Bronchial epithelial cell (primary cell): ENCODE data around the gene OLIG1. TPM values are rescaled to one million over a fixed set of nuclear protein-coding genes. Genes with fewer than 3 reads are reported as not detected.

Experiments used
- DNase-seq: peaks from one replicate; pipeline ENCODE4 v3.0.0-alpha.2; 2010; ENCODE audit warnings: low read depth
- FAIRE-seq: peaks from 2 replicates; lab custom pipeline; 2011; peaks lifted over from hg19 to GRCh38; lab: Jason Lieb, UNC
- H3K27me3 ChIP-seq: 2 replicates; pipeline ENCODE4 v1.5.1; 2011; ENCODE audit warnings: low read length; ENCODE audit not compliant: control insufficient read depth, insufficient read depth
- H3K36me3 ChIP-seq: 2 replicates; pipeline ENCODE4 v1.5.1; 2011; ENCODE audit warnings: low read length; ENCODE audit not compliant: control insufficient read depth, insufficient read depth
- H3K4me3 ChIP-seq: 2 replicates; pipeline ENCODE4 v1.5.1; 2011; ENCODE audit warnings: mild to moderate bottlenecking, low read depth, low read length, control low read depth
- total RNA-seq: library from RNA; depleted of rRNA; stranded (reverse); fragments of >200 nt; gene quantifications from 2 replicates; pipeline ENCODE4 v1.2.1, GENCODE V29; 2014
- TF ChIP-seq, protein P1 (sequence below): IDR thresholded peaks from 2 replicates; pipeline ENCODE4 v1.5.1; 2011; ENCODE audit warnings: mild to moderate bottlenecking, moderate library complexity, low read length, control low read depth, inconsistent platforms; ENCODE audit not compliant: insufficient read depth, severe bottlenecking

The OLIG1 gene
- total RNA-seq, 1 donor from 2014 or later, result not detected

DNA sequence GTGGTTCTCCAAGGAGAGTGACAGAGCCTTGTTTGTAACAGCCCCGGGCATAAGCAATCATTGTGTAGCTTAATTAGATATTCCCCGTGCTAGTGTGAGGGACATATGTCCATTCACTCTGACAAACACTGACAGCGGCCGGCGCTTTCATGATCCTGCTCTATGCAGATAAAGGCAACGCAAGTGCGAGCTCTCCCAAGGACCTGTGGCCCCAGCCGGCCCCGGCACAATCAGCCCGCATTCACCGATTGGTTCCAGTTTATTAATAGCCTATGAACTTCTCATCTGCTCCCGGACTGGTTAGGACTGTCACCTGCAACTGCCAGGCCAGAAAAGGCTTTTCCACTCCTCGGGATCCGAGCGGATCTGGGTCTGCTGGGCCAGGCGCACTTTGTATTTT lies 18.0 kb upstream of the OLIG1 start:
- H3K4me3 ChIP-seq, result no peak overlapping the region
- DNase-seq (no peak), FAIRE-seq (no peak)
- H3K36me3 ChIP-seq, result no peaks in the 10 kb centered on the region
- H3K27me3 ChIP-seq, result no peaks in the 10 kb centered on the region
- TF ChIP-seq, protein P1, sequence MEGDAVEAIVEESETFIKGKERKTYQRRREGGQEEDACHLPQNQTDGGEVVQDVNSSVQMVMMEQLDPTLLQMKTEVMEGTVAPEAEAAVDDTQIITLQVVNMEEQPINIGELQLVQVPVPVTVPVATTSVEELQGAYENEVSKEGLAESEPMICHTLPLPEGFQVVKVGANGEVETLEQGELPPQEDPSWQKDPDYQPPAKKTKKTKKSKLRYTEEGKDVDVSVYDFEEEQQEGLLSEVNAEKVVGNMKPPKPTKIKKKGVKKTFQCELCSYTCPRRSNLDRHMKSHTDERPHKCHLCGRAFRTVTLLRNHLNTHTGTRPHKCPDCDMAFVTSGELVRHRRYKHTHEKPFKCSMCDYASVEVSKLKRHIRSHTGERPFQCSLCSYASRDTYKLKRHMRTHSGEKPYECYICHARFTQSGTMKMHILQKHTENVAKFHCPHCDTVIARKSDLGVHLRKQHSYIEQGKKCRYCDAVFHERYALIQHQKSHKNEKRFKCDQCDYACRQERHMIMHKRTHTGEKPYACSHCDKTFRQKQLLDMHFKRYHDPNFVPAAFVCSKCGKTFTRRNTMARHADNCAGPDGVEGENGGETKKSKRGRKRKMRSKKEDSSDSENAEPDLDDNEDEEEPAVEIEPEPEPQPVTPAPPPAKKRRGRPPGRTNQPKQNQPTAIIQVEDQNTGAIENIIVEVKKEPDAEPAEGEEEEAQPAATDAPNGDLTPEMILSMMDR, result no peak

DNA sequence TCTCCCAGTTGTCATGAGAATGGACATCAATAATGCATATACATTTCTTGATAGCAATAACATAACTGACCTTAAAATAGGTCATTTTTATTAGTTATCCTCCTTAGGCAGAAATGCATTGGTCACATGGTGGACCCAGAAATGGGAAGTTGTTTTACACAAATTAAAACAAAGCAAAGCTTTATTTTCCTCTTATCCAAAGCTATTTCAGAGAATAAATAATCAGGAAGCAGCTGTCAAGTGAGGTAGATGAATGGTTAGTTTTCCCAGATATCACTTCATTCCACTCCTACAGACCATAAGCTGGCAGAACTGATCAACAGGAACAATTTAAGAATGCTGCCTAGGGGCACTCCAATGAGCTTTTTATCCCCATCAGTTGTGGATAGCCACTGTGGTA lies 16.0 kb upstream of the OLIG1 start:
- Histone ChIP-seq H3K27me3 (no peaks in the 10 kb centered on the region), H3K4me3 (no peak overlapping the region), H3K36me3 (no peaks in the 10 kb centered on the region)
- TF ChIP-seq, protein P1, result no peak
- no peak for FAIRE-seq
- no peak for DNase-seq

- no peaks in the 10 kb centered on the region for H3K36me3 ChIP-seq
- no peak overlapping the region for H3K4me3 ChIP-seq
- FAIRE-seq (no peak), DNase-seq (no peak)
- TF ChIP-seq, protein P1, result no peak
- no peaks in the 10 kb centered on the region for H3K27me3 ChIP-seq
These were observed 13.9 kb upstream of the OLIG1 start for GRCh38 chr21:33055991-33056390.

DNA sequence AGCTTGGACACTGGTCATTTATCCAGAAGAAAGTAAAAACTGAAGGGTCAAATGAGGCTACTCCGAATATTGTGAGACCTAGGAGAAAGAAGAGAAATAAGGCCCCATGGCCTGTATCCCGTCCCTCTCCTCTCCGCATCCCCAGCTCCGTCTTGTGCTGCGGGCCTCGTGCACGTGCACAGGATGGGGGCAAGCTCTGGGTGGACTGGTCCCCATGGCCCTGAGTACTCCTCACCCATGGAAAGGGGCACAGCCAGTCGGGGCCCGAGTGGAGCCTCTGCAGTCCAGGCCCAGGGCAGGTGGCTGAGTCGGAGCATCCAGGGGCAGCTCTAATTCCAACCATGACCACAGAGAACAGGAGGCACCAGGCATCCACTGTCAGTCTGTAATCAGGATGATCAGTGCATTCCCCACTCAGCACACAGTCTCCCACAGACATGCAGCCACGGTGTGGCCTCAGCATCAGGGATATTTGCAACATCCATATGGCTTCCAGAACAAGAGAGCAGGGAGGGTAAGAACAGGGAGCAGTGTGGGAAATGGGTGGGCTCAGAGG lies 12.5 kb upstream of the OLIG1 start:
- FAIRE-seq, result no peak

DNA sequence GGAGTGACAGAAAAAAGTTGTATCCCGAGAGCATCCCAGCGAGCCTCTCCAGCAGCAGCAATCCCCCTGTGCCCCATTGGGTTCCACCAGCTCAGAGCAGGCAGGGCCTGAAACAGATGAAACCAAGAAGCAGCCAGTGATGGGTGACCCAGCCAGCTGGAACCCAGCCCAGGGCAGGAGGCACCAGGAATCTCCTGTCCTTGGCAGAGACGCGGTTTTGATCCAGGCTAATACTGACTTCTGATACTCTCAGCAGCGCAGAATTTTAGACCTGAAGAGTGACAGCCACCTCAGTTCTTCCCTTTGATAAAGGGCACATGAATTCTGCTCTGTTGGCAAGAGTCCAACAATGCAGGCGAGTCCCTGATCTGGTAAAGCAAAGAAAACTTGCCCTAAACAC lies 11.4 kb upstream of the OLIG1 start:
- DNase-seq, result no peak
- Histone ChIP-seq H3K36me3 (no peaks in the 10 kb centered on the region), H3K4me3 (no peak overlapping the region), H3K27me3 (peaks cover 4% of the 10 kb centered on the region)
- TF ChIP-seq, protein P1, result no peak
- no peak for FAIRE-seq

More for the DNA sequence above, 12.5 kb upstream of the OLIG1 start:
- peaks cover 2% of the 10 kb centered on the region for H3K27me3 ChIP-seq
- TF ChIP-seq, protein P1, result no peak
- H3K36me3 ChIP-seq, result no peaks in the 10 kb centered on the region
- H3K4me3 ChIP-seq, result no peak overlapping the region
- no peak for DNase-seq

DNA sequence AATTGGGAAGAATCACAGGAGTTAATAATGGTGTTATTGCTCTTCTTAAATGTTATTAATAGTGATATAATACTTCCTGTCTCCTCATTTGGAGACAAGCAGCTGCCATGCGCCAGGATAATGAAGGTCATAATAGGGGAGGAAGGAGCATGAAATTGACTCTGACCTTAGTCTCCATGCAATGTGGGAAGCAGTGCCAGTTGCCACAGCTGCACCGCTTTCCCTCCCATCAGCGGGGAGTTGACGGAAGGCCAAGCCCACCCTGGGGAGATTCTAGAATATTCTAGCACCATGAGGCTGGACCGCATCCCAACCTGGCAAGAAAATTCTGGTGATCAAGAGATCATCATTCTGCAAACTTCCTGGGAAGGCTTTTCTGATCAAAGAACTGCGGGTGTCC lies 11.0 kb upstream of the OLIG1 start:
- TF ChIP-seq, protein P1, result no peak
- FAIRE-seq, result no peak
- no peak for DNase-seq
- Histone ChIP-seq H3K27me3 (peaks cover 4% of the 10 kb centered on the region), H3K36me3 (no peaks in the 10 kb centered on the region), H3K4me3 (no peak overlapping the region)
